B cell (primary cell): ENCODE measurements around the gene PLCB1.

Source experiments
- CTCF ChIP-seq: fragments of 200-600 bp; IDR thresholded peaks from one replicate; pipeline ENCODE4 v1.8.0; 2022; ENCODE audit warnings: antibody characterized with exemption, mild to moderate bottlenecking
- EZH2 ChIP-seq: IDR thresholded peaks from 2 replicates; pipeline ENCODE4 v1.6.1; 2012; ENCODE audit warnings: borderline replicate concordance, low read depth, mild to moderate bottlenecking, moderate library complexity, low read length; ENCODE audit not compliant: insufficient read depth, poor library complexity, severe bottlenecking

DNA sequence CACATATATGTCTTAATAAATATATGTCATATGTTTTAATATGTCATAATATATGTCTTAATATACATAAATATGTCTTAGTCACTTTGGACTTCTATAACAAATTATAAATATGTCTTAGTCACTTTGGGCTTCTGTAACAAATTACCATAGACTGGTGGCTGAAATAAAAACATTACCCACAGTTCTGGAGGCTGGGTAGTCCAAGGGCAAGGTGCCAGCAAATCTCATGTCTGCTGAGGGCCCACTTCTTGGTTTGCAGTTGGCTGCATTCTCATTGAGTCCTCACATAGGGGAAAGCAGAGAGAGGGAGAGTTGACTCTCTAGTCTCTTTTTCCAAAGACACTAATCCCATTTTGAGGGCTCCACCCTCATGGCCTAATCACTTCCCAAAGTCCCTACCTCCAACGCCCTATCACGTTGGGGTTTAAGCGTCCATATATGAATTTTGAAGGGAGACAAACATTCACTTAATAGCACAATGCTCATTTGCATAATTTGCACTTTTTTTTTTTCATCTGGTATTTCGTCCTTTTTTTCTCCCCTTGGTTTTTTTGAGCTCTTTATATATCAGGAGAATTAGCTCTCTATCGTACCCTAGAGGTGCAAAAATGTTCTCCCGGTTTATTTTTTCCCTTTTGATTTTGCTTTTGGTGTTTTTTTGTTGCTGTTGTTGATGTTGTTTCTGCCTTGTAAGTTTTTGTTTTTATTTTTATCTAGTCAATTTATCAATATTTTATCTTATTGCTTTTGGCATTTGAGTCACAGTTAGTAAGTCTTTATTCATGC lies 266.4 kb downstream of the PLCB1 start:
- TF ChIP-seq EZH2 (no peak), CTCF (no peak)
